Measurements from ENCODE around the gene FGFR3.

The FGFR3 gene

DNA sequence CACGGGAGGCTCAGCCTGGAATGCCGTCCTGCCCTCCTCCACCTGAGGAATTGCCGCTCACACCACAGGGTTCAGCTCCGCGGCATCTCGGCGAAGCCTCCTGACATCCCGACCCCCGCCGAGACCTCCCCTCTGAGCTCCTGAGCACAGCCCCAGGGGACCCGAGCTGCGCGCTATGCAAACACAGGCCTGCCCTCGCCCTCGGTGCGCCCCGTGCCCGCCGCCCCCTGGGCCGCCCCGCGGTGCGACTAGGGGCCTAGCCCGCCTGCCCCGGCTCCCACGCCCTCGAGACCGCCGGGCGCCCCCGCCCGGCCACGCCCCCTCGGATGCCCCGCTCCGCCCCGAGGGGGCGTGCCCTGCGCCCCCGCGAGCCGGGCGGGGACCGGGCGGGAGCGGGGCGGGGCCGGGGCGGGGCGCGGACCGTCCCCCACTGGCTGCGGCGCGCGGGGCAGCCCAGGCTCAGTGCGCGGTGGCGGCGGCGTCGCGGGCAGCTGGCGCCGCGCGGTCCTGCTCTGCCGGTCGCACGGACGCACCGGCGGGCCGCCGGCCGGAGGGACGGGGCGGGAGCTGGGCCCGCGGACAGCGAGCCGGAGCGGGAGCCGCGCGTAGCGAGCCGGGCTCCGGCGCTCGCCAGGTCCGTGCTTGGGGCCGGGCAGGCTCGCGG is at the start of gene FGFR3:
Gene FGFR3 (plus strand): TSS at position 462 of the 664 bp plus-strand sequence. CDS start 642 bp downstream, outside the sequence.
- DNase-seq, result peak; percentile 78

DNA sequence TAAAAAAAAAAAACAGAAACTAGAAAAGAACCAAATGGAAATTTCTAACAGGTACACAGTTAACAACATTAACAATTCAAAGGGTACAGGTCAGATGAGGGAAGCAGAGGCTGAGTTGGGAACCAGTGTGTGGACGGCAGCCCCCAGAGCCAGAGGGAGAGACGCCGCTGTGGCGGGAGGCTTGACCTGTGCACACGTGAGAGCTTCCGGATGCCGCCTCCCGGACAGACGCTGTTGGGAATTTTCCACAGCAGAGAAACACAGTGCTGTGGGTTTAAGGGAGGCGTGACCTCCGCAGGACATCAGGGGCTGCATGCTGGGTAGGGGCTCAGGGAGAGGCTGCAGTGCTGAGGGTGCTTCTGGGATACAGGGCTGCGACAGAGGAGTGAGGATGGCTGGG is 49.5 kb upstream of the FGFR3 start:
- DNase-seq, result no peak

DNA sequence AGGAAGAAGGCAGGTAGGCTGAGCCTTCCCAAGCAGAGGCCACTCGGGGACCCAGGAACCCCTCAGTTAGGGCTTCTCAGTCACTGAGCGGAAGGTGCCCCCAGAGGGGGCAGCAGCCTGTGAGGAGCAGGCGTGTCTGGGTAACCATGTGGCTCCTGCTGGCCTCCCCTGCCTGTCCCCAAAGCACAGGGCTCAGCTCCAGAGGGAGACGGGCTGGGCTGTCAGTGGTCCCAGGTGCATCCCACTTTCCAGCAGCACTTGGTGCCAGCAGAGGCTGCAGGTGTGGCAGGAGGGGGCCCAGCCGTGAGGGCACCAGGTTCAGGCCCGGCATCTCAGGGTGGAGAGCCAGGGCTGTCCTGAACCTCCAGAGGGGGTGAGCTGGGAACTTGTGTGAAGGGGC is 49.1 kb upstream of the FGFR3 start:
- DNase-seq, result no peak

GRCh38 chr4:1744552-1744951 is 48.5 kb upstream of the FGFR3 start:
- no peak for DNase-seq

DNA sequence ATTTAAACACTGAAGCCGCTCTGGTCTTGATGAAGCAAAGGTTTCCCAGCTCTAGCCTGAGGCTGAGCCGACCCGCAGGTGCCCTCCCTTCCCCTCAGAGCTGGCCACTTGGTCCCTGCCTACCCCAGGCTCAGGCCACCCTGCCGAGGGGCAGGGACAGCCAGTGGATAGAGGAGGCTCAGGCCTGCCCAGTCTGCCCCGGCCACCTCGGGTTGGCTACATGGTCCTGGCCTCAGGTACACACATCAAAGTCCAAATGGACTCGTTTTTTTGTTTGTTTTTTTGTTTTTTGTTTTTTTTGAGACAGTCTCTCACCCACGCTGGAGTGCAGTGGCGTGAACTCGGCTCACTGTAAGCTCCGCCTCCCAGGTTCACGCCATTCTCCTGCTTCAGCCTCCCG is 47.9 kb upstream of the FGFR3 start:
- DNase-seq, result no peak

DNA sequence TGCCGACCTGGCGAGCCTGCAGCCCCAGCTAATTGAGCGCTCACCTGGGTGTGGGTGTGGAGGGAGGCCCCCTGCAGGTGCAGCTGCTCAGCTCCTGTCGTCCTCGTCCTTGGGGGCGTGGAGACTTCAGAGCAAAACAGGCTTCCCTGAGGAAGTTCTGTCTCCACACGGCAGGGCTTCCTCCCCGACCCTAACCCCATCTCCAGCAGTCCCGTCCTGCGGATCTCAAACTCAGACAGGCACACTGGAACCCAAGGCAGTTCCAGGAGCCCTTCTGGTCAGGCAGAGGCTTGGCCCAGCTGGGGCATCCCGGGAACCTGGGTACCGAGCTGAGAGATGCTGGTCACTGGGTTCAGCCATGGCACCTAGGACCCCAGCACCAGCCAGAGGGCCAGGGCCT is 47.4 kb upstream of the FGFR3 start:
- no peak for DNase-seq

DNA sequence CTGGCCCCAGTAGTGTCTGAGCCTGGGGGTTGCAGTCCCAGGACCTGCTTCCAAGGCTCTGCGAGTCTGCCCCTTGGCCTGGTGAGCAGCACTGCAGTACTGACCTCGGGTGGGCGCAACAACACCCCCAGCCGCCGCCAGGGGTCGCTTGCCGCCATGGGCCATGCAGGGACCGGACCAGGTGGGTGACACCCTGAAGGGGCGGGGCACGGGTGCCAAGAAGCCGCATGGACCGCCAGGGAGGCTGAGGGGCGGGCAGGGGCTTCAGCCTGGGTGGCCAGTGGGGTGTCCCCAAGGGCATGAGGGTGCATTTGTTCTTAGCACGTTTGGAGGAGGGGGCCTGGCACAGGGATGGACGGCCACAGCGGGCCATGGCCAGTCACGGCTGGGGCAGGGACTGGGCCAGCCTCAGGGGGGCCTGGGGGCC is 46.8 kb upstream of the FGFR3 start:
- peak; percentile 92 for DNase-seq

GRCh38 chr4:1746919-1747602 is 46.0 kb upstream of the FGFR3 start:
- DNase-seq, result no peak

- DNase-seq, result no peak
These were observed 45.5 kb upstream of the FGFR3 start for GRCh38 chr4:1747603-1747967.

DNA sequence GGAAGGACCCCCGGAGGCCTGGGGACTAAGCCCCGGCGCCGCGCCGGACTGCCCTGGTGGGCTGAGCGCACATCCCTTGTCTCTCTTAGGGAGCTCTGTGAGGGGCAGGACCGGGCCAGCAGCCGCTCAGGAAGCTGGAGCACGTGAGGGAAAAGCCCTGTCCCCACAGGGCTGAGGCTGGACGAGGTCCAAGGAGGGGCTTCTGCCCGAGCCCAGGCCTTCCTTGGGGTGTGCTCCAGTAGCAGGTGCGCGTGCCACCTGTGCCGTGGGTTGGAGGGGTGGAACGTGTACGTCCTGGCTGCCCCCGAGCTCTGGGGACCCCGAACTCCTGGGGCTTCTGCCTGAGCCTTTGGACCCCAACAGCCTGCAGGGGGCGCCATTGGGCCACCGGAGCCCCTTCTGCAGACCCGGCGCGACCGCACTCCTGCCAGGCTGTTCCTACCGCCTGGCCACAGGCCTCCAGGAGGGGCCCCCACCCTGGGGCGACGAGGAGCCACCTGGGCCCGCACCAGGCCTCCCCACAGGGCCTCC is 44.6 kb upstream of the FGFR3 start:
- DNase-seq, result peak; percentile 91

DNA sequence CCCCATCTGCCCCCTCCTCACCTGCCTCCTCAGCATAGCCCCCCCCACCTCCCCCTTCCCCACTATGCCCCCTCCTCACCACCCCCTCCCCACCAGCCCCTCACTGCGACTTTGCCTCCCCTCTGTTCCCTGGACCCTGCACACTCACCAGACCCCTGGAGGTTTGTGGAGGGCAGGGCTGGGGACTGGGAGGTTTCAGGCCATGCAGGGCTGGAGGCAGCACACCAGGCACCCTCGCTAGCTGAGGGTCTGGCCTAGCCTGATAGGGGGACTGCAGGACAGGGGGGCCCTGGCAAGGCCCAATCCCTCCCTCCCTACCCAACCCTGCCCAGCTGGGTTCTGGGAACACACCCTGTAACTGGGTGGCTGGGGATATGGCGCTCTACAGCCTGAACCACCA is 43.7 kb upstream of the FGFR3 start:
- no peak for DNase-seq

DNA sequence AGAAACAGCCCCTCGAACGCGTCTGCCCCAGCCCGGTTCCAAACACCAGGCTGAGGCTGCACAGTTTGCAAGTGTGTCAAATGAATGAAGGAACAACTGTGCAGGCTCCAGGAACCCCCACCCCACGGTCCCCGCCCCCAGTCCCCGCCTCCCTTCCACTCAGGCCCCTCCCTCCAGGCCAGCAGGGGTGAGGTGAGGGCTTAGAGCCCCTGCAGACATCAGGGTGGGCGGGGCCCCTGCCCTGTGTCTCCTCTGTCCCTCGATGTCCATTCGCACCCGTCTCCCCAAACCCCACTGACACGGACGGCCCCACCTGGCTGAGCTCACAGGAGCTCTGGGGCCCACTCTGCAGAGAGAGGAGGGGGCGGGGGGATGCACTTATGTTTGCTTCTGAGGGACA is 43.3 kb upstream of the FGFR3 start:
- DNase-seq, result no peak

- DNase-seq, result no peak
These were observed 42.5 kb upstream of the FGFR3 start for GRCh38 chr4:1750381-1751154.

DNA sequence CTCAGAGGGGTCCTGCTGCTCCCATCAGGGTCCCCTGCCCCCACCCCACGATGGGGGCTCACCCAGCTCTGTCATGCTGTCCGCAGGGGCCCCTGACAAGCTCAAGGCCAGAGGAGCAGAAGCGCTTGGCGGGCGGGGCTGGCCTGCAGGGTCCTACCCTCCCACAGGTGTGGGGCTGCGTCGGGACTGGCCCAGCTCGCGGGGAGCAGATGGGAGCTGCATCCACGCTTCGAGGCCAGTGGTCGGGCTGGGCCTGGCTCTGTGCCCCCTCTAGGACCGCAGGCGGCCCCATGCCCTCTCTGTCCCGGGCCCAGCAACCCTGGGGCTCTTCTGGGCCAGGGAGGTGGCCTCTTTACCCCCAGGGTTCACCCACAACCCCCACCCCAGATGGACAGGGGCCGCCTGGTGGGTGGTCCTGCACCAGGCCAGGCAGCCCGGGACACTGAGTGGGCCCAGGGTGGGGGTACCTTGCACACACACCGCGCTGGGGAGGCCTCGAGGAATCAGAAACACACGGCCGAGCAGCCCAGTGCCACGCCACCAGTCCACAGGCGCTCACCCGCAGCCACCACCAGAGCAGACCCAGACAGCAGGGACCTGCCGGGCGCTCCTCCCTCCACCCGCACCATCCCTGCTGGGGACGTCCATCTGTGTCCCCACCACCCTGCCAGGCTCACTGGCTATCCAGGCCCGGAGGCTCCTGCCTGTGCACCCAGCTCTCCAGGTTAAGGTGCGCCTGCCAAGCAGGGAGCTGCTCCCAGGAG is 41.8 kb upstream of the FGFR3 start:
- DNase-seq, result no peak

DNA sequence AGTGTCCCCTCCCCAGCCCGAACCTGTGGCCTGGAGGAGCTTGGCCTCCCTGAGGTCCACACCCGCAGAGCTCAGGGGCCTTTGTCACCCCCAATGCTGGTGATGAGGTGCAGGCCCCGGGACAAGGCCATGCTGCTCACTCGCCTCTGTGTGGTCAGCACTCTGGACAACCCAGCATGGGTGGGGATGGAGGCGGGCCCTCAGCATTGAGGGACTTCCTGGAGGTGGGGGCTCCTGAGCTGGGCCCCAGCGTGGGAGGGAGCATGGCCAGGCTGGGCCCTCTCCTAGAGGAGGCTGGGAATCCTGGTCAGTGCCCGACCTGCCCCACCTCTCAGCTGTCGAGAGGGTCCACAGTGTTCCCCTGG is 41.2 kb upstream of the FGFR3 start:
- no peak for DNase-seq

DNA sequence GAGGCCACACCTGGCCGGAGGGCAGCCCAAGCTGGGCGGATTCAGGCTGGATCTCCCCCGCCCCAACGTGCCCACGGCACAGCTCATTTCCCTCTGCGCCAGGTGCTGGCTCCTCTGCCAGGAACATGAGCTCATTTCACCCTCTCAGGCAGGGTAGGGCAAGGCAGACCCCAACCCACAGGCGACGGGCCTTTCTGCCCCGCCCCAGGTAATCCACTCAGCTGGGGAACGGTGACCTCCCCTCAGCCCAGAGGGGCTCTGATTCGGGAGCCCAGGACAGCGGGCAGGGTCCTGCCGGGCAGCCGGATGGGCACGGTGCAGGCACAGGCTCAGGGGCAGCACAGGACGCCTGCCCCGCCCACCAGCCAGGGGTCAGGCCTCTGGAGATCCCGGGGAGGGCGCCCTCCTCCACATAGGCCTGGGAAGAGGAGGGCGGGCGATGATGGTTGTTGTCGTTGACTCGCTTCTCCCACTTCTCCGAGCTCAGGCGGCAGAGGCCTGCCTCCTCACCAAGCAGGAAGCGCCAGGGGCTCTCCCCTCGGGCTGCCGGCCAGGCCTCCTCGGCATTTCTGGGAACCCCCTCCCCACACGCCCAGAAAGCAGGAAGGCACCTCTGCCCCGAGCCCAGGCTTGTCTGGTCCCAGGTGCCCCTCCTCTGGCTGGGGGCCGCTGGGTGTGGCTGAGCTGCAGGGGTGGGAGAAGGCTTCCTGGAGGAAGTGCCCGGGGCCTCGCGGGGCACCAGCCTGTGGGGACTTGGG is 40.6 kb upstream of the FGFR3 start:
- peak; percentile 68 for DNase-seq

DNA sequence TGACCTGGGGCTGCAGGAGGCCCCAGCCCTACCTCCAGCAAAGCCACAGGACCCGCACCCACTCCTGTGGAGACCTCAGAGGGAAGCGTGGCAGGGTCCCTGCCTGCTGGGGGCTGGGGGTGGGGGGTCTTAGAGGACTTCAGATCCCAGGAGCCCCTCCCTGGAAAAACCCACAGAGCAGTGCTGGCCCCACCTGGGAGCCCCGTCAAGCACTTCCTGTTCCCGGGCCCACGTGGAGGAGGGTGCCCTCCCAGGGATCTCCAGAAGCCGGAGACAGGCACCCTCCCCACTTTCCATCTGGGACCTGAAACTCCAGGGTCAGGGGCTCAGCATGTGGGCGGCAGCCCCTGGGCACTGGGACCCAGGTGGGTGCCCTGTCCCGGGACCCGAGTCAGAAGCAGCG is 39.8 kb upstream of the FGFR3 start:
- no peak for DNase-seq

DNA sequence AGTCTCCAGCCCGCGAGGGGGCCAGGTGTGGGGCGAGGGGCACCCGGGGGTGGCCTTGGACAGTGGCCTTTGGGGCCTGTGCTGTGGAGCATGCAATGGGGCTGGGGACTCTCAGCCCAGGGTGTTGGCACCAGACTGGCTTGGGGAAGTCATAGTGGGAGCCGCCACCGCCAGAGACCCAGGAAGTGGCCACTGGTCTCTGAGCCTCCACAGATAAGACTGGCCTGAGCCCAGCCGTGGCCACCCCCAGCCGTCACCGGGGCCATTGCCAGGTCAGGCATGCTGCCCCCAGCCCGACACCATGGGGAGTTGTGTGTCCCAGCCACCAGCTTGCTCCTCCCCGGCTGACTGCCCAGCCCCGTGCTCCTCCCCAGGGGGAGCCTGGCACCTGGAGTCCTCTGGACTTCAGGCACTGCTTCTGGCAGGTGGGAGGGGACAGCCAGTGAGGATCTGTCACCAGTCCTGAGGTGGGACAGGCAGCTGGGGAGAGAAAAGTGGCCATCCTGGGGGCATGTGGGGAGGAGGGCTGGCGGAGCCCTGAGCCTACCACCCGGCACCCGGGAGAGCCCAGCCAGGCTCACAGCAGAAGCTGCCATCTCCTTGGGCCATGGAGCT is 39.3 kb upstream of the FGFR3 start:
- DNase-seq, result no peak

- no peak for DNase-seq
These were observed 38.8 kb upstream of the FGFR3 start for GRCh38 chr4:1754336-1754735.

DNA sequence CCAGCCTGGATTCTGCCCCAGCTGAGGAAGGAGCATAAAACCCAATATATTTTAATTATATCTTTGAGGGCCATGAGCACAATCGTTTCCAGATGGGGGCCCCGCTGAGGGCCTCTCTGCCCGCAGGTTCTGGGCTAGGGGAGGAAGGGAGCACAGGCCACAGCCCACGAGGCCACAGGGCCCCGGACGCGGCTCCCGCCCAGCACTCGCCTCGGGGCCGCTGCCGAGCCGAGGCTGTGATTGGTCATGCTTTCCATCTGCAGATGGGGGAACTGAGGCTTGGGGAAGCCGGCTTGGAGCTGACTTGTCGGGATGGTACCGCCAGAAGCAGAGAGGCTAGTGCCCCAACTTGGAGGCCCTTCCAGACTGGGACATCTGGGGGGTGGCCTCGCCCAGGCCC is 37.8 kb upstream of the FGFR3 start:
- DNase-seq, result no peak

- no peak for DNase-seq
These were observed 37.0 kb upstream of the FGFR3 start for GRCh38 chr4:1756079-1756478.
